GM23338 (cell line): Measurements from ENCODE around the gene SPATA25.

Experiments
- CREB1 ChIP-seq: fragments of 250-450 bp; sonication (Bioruptor Pico); IDR thresholded peaks from 2 replicates; pipeline ENCODE4 v1.5.0; 2020; ENCODE audit warnings: low read depth, mild to moderate bottlenecking, moderate library complexity
- CTCF ChIP-seq, 2 experiments: fragments of 200-600 bp in 1 of 2; sonication (generic) in 1 of 2; conservative IDR thresholded peaks; 2 replicates each; pipeline versions ENCODE4 v1.5.1 to v1.6.1; 2016 to 2017; ENCODE audit warnings: antibody characterized with exemption in 2 of 2, low read depth in 2 of 2, mild to moderate bottlenecking in 2 of 2, moderate library complexity in 1 of 2
- EZH2 ChIP-seq: fragments of 200-600 bp; sonication (generic); IDR thresholded peaks from one replicate; pipeline ENCODE4 v1.8.0; 2017; ENCODE audit warnings: antibody characterized with exemption, mild to moderate bottlenecking, low read depth; ENCODE audit not compliant: unreplicated experiment
- EZH2phosphoT487 ChIP-seq: fragments of 200-600 bp; sonication (generic); IDR thresholded peaks from one replicate; pipeline ENCODE4 v1.8.1; 2018; ENCODE audit warnings: antibody characterized with exemption; ENCODE audit not compliant: unreplicated experiment
- STAT1 ChIP-seq: IDR thresholded peaks from one replicate; pipeline ENCODE4 v1.6.1; 2016; ENCODE audit warnings: antibody characterized with exemption; ENCODE audit not compliant: unreplicated experiment
- TF ChIP-seq, protein P1 (sequence below): IDR thresholded peaks from one replicate; pipeline ENCODE4 v1.6.1; 2018; ENCODE audit warnings: antibody characterized with exemption; ENCODE audit not compliant: unreplicated experiment
- TF ChIP-seq, protein P2 (sequence below): fragments of 250-450 bp; sonication (Bioruptor Pico); IDR thresholded peaks from 2 replicates; pipeline ENCODE4 v1.5.0; 2020; ENCODE audit warnings: mild to moderate bottlenecking, moderate library complexity

DNA sequence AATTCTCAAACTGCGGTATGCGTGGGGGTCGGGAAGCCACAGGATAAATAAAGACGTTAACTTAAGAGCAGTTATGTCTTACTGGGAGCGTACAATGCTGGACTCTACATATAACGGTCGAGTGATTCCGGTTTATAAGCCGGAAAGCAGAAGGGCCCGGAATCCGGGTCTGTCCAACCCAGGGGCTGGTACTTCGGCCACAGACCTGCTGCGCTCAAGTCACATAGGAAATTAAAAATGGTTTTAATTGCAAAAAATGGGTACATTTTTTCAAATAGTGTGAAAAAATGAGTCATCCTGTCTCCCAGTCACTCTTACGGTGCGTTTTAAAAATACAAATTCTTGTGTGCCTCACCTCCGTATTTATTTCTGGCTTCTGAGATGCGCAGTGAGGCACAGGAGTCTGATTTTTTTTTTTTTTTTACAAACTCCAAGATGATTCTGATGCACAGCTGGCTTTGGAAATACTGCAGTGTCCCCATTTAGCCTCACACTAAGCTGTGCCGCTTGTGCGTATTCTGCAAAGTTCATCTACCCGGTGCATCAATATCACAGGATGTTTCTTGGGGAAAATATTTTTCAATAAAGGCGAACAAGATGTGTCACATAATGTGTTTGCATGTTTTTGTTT lies 48.1 kb upstream of the SPATA25 start:
- TF ChIP-seq CTCF (conservative IDR thresholded peaks at IDR 0.05; ENCODE audit: low read depth in 2 of 2) (no peak), EZH2 (no peak), CREB1 (CRISPR knock-in tag) (no peak), STAT1 (no peak), EZH2phosphoT487 (no peak)
- TF ChIP-seq, protein P1, sequence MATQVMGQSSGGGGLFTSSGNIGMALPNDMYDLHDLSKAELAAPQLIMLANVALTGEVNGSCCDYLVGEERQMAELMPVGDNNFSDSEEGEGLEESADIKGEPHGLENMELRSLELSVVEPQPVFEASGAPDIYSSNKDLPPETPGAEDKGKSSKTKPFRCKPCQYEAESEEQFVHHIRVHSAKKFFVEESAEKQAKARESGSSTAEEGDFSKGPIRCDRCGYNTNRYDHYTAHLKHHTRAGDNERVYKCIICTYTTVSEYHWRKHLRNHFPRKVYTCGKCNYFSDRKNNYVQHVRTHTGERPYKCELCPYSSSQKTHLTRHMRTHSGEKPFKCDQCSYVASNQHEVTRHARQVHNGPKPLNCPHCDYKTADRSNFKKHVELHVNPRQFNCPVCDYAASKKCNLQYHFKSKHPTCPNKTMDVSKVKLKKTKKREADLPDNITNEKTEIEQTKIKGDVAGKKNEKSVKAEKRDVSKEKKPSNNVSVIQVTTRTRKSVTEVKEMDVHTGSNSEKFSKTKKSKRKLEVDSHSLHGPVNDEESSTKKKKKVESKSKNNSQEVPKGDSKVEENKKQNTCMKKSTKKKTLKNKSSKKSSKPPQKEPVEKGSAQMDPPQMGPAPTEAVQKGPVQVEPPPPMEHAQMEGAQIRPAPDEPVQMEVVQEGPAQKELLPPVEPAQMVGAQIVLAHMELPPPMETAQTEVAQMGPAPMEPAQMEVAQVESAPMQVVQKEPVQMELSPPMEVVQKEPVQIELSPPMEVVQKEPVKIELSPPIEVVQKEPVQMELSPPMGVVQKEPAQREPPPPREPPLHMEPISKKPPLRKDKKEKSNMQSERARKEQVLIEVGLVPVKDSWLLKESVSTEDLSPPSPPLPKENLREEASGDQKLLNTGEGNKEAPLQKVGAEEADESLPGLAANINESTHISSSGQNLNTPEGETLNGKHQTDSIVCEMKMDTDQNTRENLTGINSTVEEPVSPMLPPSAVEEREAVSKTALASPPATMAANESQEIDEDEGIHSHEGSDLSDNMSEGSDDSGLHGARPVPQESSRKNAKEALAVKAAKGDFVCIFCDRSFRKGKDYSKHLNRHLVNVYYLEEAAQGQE, result no peak
- TF ChIP-seq, protein P2, sequence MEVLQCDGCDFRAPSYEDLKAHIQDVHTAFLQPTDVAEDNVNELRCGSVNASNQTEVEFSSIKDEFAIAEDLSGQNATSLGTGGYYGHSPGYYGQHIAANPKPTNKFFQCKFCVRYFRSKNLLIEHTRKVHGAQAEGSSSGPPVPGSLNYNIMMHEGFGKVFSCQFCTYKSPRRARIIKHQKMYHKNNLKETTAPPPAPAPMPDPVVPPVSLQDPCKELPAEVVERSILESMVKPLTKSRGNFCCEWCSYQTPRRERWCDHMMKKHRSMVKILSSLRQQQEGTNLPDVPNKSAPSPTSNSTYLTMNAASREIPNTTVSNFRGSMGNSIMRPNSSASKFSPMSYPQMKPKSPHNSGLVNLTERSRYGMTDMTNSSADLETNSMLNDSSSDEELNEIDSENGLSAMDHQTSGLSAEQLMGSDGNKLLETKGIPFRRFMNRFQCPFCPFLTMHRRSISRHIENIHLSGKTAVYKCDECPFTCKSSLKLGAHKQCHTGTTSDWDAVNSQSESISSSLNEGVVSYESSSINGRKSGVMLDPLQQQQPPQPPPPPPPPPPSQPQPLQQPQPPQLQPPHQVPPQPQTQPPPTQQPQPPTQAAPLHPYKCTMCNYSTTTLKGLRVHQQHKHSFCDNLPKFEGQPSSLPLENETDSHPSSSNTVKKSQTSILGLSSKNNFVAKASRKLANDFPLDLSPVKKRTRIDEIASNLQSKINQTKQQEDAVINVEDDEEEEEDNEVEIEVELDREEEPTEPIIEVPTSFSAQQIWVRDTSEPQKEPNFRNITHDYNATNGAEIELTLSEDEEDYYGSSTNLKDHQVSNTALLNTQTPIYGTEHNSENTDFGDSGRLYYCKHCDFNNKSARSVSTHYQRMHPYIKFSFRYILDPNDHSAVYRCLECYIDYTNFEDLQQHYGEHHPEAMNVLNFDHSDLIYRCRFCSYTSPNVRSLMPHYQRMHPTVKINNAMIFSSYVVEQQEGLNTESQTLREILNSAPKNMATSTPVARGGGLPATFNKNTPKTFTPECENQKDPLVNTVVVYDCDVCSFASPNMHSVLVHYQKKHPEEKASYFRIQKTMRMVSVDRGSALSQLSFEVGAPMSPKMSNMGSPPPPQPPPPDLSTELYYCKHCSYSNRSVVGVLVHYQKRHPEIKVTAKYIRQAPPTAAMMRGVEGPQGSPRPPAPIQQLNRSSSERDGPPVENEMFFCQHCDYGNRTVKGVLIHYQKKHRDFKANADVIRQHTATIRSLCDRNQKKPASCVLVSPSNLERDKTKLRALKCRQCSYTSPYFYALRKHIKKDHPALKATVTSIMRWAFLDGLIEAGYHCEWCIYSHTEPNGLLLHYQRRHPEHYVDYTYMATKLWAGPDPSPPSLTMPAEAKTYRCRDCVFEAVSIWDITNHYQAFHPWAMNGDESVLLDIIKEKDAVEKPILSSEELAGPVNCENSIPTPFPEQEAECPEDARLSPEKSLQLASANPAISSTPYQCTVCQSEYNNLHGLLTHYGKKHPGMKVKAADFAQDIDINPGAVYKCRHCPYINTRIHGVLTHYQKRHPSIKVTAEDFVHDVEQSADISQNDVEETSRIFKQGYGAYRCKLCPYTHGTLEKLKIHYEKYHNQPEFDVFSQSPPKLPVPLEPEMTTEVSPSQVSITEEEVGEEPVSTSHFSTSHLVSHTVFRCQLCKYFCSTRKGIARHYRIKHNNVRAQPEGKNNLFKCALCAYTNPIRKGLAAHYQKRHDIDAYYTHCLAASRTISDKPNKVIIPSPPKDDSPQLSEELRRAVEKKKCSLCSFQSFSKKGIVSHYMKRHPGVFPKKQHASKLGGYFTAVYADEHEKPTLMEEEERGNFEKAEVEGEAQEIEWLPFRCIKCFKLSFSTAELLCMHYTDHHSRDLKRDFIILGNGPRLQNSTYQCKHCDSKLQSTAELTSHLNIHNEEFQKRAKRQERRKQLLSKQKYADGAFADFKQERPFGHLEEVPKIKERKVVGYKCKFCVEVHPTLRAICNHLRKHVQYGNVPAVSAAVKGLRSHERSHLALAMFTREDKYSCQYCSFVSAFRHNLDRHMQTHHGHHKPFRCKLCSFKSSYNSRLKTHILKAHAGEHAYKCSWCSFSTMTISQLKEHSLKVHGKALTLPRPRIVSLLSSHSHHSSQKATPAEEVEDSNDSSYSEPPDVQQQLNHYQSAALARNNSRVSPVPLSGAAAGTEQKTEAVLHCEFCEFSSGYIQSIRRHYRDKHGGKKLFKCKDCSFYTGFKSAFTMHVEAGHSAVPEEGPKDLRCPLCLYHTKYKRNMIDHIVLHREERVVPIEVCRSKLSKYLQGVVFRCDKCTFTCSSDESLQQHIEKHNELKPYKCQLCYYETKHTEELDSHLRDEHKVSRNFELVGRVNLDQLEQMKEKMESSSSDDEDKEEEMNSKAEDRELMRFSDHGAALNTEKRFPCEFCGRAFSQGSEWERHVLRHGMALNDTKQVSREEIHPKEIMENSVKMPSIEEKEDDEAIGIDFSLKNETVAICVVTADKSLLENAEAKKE (CRISPR knock-in tag), result no peak
